SU-DHL-6 (cell line): Measurements from ENCODE around the gene COPG1.
"Not testable (repeated sequence)": the region's sequence is repeated elsewhere in the genome, so short reads cannot be mapped to it uniquely, and the experiment has no call there.

Experiments used
- EZH2phosphoT487 ChIP-seq: fragments of 200-600 bp; sonication (generic), shearing (Covaris generic); conservative IDR thresholded peaks from 2 replicates; pipeline ENCODE4 v1.6.1; 2018; ENCODE audit warnings: mild to moderate bottlenecking, antibody characterized with exemption, low read length, moderate library complexity, mixed read lengths
- TF ChIP-seq, protein P1 (sequence below): fragments of 200-600 bp; sonication (generic); IDR thresholded peaks from one replicate; pipeline ENCODE4 v1.5.1; 2017; ENCODE audit warnings: antibody characterized with exemption, mild to moderate bottlenecking, low read length, moderate library complexity; ENCODE audit not compliant: insufficient read depth, poor library complexity, severe bottlenecking

DNA sequence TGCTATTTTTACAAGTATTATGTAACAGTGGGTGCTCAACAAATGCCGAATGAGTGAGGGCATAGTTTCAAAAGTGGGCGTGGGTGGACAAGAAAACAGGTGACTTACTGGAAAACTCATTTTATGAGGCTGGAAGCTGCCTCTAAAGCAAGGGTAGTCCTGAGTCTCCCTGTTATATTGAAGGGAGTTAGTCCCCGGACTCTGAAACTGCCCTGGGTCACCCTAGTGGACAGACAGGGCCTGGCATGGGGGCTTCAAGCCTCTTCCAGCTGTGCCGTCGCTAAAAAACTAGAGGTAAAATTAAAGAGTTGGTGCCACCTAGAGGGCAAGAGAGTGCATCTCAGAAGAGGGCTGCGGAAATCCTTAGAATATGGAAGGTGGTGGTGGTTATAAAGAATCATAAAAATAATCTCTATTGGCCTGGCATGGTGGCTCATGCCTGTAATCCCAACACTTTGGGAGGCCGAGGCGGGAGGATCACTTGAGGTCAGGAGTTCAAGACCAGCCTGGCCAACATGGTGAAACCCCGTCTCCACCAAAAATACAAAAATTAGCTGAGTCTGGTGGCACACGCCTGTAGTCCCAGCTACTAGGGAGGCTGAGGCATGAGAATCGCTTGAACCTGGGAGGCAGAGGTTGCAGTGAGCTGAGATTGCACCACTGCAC, 3.6 kb upstream of the COPG1 start:
- TF ChIP-seq, protein P1, sequence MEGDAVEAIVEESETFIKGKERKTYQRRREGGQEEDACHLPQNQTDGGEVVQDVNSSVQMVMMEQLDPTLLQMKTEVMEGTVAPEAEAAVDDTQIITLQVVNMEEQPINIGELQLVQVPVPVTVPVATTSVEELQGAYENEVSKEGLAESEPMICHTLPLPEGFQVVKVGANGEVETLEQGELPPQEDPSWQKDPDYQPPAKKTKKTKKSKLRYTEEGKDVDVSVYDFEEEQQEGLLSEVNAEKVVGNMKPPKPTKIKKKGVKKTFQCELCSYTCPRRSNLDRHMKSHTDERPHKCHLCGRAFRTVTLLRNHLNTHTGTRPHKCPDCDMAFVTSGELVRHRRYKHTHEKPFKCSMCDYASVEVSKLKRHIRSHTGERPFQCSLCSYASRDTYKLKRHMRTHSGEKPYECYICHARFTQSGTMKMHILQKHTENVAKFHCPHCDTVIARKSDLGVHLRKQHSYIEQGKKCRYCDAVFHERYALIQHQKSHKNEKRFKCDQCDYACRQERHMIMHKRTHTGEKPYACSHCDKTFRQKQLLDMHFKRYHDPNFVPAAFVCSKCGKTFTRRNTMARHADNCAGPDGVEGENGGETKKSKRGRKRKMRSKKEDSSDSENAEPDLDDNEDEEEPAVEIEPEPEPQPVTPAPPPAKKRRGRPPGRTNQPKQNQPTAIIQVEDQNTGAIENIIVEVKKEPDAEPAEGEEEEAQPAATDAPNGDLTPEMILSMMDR = peak; percentile 94
- TF ChIP-seq EZH2phosphoT487 = not testable (repeated sequence)
